Measurements from ENCODE around the gene KRTAP2-4. TPM values are rescaled to one million over a fixed set of nuclear protein-coding genes. Genes with fewer than 3 reads are reported as not detected.

KRTAP2-4 gene
- total and polyA plus RNA-seq, 2 of the 13 experiments (the other 11 are each of a cell fraction or from before 2014, with no cell fraction given): not detected

- TF ChIP-seq ZNF878 (CRISPR knock-in tag; IDR thresholded peaks at IDR 0.05): no peak
- TF ChIP-seq ZNF768 (CRISPR knock-in tag; IDR thresholded peaks at IDR 0.05): no peak
- no peak for TF ChIP-seq SMAD3 (CRISPR knock-in tag; IDR thresholded peaks at IDR 0.05)
- no peak for TF ChIP-seq NR3C1 (CRISPR knock-in tag; IDR thresholded peaks at IDR 0.05)
- no peak for TF ChIP-seq HHEX (CRISPR knock-in tag; IDR thresholded peaks at IDR 0.05)
- no peak for TF ChIP-seq ZNF713 (CRISPR knock-in tag; IDR thresholded peaks at IDR 0.05)
These were observed 1.4 kb downstream of the KRTAP2-4 start (continued) for GRCh38 chr17:41064301-41064700.

DNA sequence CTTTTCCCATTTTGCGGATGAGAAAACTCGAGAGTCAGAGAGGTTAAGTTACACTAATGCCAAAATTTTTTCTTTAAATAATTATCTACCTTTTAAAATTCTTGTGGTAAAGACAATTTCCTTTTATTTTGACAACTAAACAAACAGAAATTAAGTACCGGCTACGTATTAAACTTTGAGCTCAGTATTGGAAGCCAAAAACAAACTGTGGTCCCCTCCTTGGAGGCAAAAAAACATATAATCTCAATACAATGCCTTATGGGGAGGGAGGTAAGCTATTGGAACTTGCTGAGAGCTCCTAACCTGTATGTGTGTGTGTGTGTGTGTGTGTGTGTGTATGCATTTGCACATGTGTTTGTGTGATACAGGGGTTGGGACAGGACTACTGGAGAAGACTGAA is 2.2 kb downstream of the KRTAP2-4 start:
- ChIA-PET POLR2A (no interaction called here), CTCF (ENCODE audit: low intra/inter-chr PET ratio, low total read pairs) (no interaction called here)
- H3K9ac ChIP-seq (ENCODE audit: insufficient read depth, low read depth, low read length): no peak overlapping the region
- 53% methylated on average over 4 of the region's 4 CpGs for WGBS (ENCODE audit: low lambda C conversion rate)
- intact Hi-C loops (cut with micrococcal nuclease; ENCODE audit: unreplicated experiment) (no loop called here), in situ Hi-C loops (cut with HindIII; ENCODE audit: extremely low pct_ligation_motif_present, low pct_unique_long_range_greater_than_20kb) (no loop called here)
- peaks cover 49% of the 10 kb centered on the region for H3K4me1 ChIP-seq (ENCODE audit: insufficient read depth, low read length)
- no peaks in the 10 kb centered on the region for H3K9me3 ChIP-seq (ENCODE audit: low read length)
- H3K4me2 ChIP-seq (ENCODE audit: low read depth, low read length): no peak overlapping the region
- H3K4me3 ChIP-seq (replicated peaks in 1 of 3; ENCODE audit: insufficient read depth in 1 of 3, low read depth in 2 of 3, low read length in 3 of 3): no peak overlapping the region
- no peaks in the 10 kb centered on the region for H4K20me1 ChIP-seq (ENCODE audit: insufficient read depth, low read length)
- BruUV-seq (replicated peaks): no TSS peak
- ATAC-seq (no peak), FAIRE-seq (no peak), DNase-seq (ENCODE audit: low spot score) (peak; percentile 23)
- H2AFZ ChIP-seq (ENCODE audit: low read length): no peak overlapping the region
- no peaks in the 10 kb centered on the region for H3K27me3 ChIP-seq (ENCODE audit: control insufficient read depth in 1 of 2, insufficient read depth in 2 of 2, low read length in 2 of 2)
- H3K27ac ChIP-seq (ENCODE audit: extremely low read length, insufficient read depth, low read length): no peak overlapping the region
- H3K36me3 ChIP-seq (replicated peaks in 1 of 2; ENCODE audit: control insufficient read depth in 1 of 2, insufficient read depth in 2 of 2, low read length in 2 of 2): no peaks in the 10 kb centered on the region
- H3K79me2 ChIP-seq (ENCODE audit: insufficient read depth, low read length): no peaks in the 10 kb centered on the region
- TF ChIP-seq TRIM24 (CRISPR knock-in tag; IDR thresholded peaks at IDR 0.05): no peak
- TF ChIP-seq ZNF83 (CRISPR knock-in tag; IDR thresholded peaks at IDR 0.05; ENCODE audit: borderline replicate concordance): no peak
- TF ChIP-seq ZBTB20 (CRISPR knock-in tag; IDR thresholded peaks at IDR 0.05; ENCODE audit: borderline replicate concordance, low read depth): no peak
- no peak for TF ChIP-seq ATM (IDR thresholded peaks at IDR 0.05; ENCODE audit: borderline replicate concordance)
- TF ChIP-seq ZNF414 (CRISPR knock-in tag; IDR thresholded peaks at IDR 0.05): no peak
- no peak for TF ChIP-seq THAP8 (CRISPR knock-in tag; IDR thresholded peaks at IDR 0.05; ENCODE audit: borderline replicate concordance)

Data from HepG2 (cell line).